Nephron progenitor cell (in vitro differentiated cells): ENCODE measurements around the gene BIRC7.

Source experiments
- DNase-seq: peaks from one replicate; pipeline ENCODE4 v3.0.0; 2021
- H3K27ac Mint-ChIP-seq: 2 replicates; pipeline ENCODE4 v1.8.0; 2021; ENCODE audit warnings: mild to moderate bottlenecking, moderate library complexity, mixed read lengths
- H3K27me3 Mint-ChIP-seq: 2 replicates; pipeline ENCODE4 v1.8.0; 2021; ENCODE audit warnings: mild to moderate bottlenecking, low read depth, mixed read lengths; ENCODE audit not compliant: poor library complexity
- H3K36me3 Mint-ChIP-seq: 2 replicates; pipeline ENCODE4 v1.8.0; 2021; ENCODE audit warnings: low read depth, mixed read lengths
- H3K4me1 Mint-ChIP-seq: 2 replicates; pipeline ENCODE4 v1.8.0; 2021; ENCODE audit warnings: mixed read lengths
- H3K4me3 Mint-ChIP-seq: 2 replicates; pipeline ENCODE4 v1.8.0; 2021; ENCODE audit warnings: mild to moderate bottlenecking, moderate library complexity, mixed read lengths
- H3K9me3 Mint-ChIP-seq: 2 replicates; pipeline ENCODE4 v1.8.0; 2021; ENCODE audit warnings: mild to moderate bottlenecking, moderate library complexity, mixed read lengths
- TF ChIP-seq, protein P1 (sequence below): fragments of 200-600 bp; sonication (generic); IDR thresholded peaks from 2 replicates; pipeline ENCODE4 v1.5.0; 2021; ENCODE audit warnings: antibody characterized with exemption

Gene BIRC7

GRCh38 chr20:63242736-63243135 lies 7.0 kb downstream of the BIRC7 start:
- DNase-seq, result no peak
- no peaks in the 10 kb centered on the region for H3K36me3 Mint-ChIP-seq

GRCh38 chr20:63243604-63244247 lies 8.0 kb downstream of the BIRC7 start:
- H3K9me3 Mint-ChIP-seq, result peaks cover 3% of the 10 kb centered on the region
- peaks cover 49% of the 10 kb centered on the region for H3K4me1 Mint-ChIP-seq
- no peak overlapping the region for H3K4me3 Mint-ChIP-seq
- DNase-seq, result no peak
- H3K27ac Mint-ChIP-seq, result no peak overlapping the region
- peaks cover 3% of the 10 kb centered on the region for H3K36me3 Mint-ChIP-seq
- peaks cover 3% of the 10 kb centered on the region for H3K27me3 Mint-ChIP-seq
- TF ChIP-seq, protein P1, sequence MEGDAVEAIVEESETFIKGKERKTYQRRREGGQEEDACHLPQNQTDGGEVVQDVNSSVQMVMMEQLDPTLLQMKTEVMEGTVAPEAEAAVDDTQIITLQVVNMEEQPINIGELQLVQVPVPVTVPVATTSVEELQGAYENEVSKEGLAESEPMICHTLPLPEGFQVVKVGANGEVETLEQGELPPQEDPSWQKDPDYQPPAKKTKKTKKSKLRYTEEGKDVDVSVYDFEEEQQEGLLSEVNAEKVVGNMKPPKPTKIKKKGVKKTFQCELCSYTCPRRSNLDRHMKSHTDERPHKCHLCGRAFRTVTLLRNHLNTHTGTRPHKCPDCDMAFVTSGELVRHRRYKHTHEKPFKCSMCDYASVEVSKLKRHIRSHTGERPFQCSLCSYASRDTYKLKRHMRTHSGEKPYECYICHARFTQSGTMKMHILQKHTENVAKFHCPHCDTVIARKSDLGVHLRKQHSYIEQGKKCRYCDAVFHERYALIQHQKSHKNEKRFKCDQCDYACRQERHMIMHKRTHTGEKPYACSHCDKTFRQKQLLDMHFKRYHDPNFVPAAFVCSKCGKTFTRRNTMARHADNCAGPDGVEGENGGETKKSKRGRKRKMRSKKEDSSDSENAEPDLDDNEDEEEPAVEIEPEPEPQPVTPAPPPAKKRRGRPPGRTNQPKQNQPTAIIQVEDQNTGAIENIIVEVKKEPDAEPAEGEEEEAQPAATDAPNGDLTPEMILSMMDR, result no peak

More at GRCh38 chr20:63242736-63243135, 7.0 kb downstream of the BIRC7 start:
- TF ChIP-seq, protein P1, result no peak
- Mint-ChIP-seq H3K4me1 (peaks cover 43% of the 10 kb centered on the region), H3K27me3 (no peaks in the 10 kb centered on the region), H3K4me3 (no peak overlapping the region), H3K27ac (no peak overlapping the region), H3K9me3 (no peaks in the 10 kb centered on the region)

DNA sequence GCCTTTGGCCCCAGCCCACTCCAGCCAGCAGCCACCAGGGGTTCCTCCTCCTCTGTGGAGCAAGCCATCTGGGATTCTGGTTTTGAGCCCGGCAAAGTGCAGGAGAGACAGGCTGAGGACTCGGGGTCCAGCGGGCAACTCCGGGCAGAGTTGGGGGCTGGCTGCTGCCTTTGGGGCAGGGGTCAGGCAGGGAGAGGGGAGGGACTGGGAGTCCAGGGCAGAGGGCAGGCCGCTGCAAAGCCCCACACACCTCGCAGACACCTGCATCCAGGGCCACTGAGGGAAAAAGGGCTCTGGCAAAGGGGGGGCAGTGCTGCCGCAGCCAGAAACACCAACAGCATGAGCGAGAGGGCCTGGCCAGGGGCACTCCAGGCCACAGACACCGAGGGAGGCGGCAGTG lies 8.8 kb downstream of the BIRC7 start:
- Mint-ChIP-seq H3K27ac (no peak overlapping the region), H3K4me3 (no peak overlapping the region), H3K27me3 (peaks cover 6% of the 10 kb centered on the region), H3K36me3 (peaks cover 11% of the 10 kb centered on the region), H3K4me1 (peaks cover 56% of the 10 kb centered on the region), H3K9me3 (peaks cover 8% of the 10 kb centered on the region)
- TF ChIP-seq, protein P1, result no peak
- DNase-seq, result no peak

DNA sequence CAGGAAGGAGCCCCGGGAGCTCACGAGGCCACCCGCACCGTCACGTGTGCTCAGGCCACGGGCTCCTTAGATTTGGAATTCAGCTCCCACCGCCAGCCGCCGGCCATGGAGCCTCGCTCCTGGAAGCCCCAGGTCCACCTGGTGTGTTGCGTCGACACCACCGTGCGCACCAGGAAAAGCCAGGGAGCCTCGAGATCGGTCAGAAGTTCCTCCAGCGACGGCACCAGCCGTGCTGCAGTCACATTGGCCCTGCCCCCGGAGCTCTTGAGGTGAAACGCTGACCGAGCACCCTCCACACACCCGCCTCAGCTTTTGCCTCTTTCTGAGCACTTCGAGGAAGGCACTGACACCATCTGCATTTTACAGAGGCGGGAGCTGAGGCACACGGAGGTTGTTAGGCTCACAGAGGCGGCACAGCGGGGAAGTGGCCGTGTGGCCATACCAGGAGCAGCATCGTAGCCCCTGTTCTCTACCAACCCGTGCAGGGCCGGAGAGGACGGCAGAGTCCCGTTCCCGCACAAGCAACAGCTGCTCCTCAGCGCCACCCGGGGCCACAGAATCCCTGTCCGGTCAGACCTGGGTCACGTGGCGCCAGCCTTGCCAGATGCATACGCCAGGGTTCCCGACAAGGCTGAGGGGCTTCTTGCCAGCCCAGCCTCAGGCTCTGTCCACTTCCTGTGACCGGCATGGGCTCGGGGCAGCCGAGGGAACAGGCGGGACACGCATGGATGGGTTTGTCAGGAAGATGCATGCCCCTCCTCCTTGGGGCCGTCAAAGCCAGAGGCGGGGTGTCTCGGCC lies 11.0 kb downstream of the BIRC7 start:
- TF ChIP-seq, protein P1, result no peak

GRCh38 chr20:63247671-63248228 lies 12.0 kb downstream of the BIRC7 start:
- Mint-ChIP-seq H3K27me3 (peaks cover 24% of the 10 kb centered on the region), H3K9me3 (peaks cover 23% of the 10 kb centered on the region), H3K4me3 (no peak overlapping the region), H3K36me3 (peaks cover 19% of the 10 kb centered on the region), H3K27ac (no peak overlapping the region), H3K4me1 (peaks cover 70% of the 10 kb centered on the region)
- TF ChIP-seq, protein P1, result no peak
- DNase-seq, result no peak

More for the DNA sequence above, 11.0 kb downstream of the BIRC7 start:
- H3K4me1 Mint-ChIP-seq, result peaks cover 71% of the 10 kb centered on the region
- peaks cover 19% of the 10 kb centered on the region for H3K36me3 Mint-ChIP-seq
- peaks cover 23% of the 10 kb centered on the region for H3K9me3 Mint-ChIP-seq
- no peak overlapping the region for H3K4me3 Mint-ChIP-seq
- peaks cover 13% of the 10 kb centered on the region for H3K27me3 Mint-ChIP-seq
- DNase-seq, result peak; percentile 70
- H3K27ac Mint-ChIP-seq, result no peak overlapping the region
